Activated CD4-positive, alpha-beta T cell treated with anti-CD3 and anti-CD28 coated beads, Interleukin-2, amount 10 ng/mL, durations not matched to agents 24 days and 14 days (primary cell): Measurements from ENCODE around the gene TNFRSF13B. TPM values are rescaled to one million over a fixed set of nuclear protein-coding genes. Genes with fewer than 3 reads are reported as not detected.
A peak's percentile ranks its signal among the peaks of the same experiment; 100 is the strongest.

Source experiments
- DNase-seq: peaks from one replicate; pipeline ENCODE4 v3.0.0; 2022
- H3K27ac Mint-ChIP-seq: one replicate; pipeline ENCODE4 v1.8.0; 2022; ENCODE audit warnings: mild to moderate bottlenecking, mixed read lengths
- H3K27me3 Mint-ChIP-seq: one replicate; pipeline ENCODE4 v1.8.0; 2022; ENCODE audit warnings: mixed read lengths
- H3K36me3 Mint-ChIP-seq: one replicate; pipeline ENCODE4 v1.8.0; 2022; ENCODE audit warnings: low read depth, mild to moderate bottlenecking, mixed read lengths
- H3K4me1 Mint-ChIP-seq: one replicate; pipeline ENCODE4 v1.8.0; 2021; ENCODE audit warnings: mixed read lengths
- H3K4me3 Mint-ChIP-seq: one replicate; pipeline ENCODE4 v1.8.0; 2022; ENCODE audit warnings: mild to moderate bottlenecking, moderate library complexity, mixed read lengths
- H3K9me3 Mint-ChIP-seq: one replicate; pipeline ENCODE4 v1.8.0; 2021; ENCODE audit warnings: mixed read lengths
- intact Hi-C: fragments of 100-400 bp; cut with micrococcal nuclease; formaldehyde crosslinking; loops from one replicate; pipeline ENCODE4 v1.15.1; 2023
- total RNA-seq: library from RNA; stranded (reverse); gene quantifications from 2 replicates; pipeline ENCODE4 v1.2.3, GENCODE V29; 2022

The TNFRSF13B gene
- total RNA-seq, 1 donor from 2014 or later, result not detected

GRCh38 chr17:16920628-16921020 is 51.3 kb downstream of the TNFRSF13B start:
- no peaks in the 10 kb centered on the region for H3K36me3 Mint-ChIP-seq

GRCh38 chr17:16919663-16920627 is 52.0 kb downstream of the TNFRSF13B start:
- intact Hi-C loops, result no loop called here
- Mint-ChIP-seq H3K4me1 (no peaks in the 10 kb centered on the region), H3K9me3 (no peaks in the 10 kb centered on the region), H3K27me3 (peaks cover 6% of the 10 kb centered on the region), H3K4me3 (no peak overlapping the region), H3K36me3 (no peaks in the 10 kb centered on the region), H3K27ac (no peak overlapping the region)
- DNase-seq, result no peak

More at GRCh38 chr17:16920628-16921020, 51.3 kb downstream of the TNFRSF13B start:
- intact Hi-C loops, result no loop called here
- Mint-ChIP-seq H3K4me1 (no peaks in the 10 kb centered on the region), H3K9me3 (no peaks in the 10 kb centered on the region), H3K27ac (no peak overlapping the region), H3K27me3 (peaks cover 4% of the 10 kb centered on the region), H3K4me3 (no peak overlapping the region)
- DNase-seq, result no peak

DNA sequence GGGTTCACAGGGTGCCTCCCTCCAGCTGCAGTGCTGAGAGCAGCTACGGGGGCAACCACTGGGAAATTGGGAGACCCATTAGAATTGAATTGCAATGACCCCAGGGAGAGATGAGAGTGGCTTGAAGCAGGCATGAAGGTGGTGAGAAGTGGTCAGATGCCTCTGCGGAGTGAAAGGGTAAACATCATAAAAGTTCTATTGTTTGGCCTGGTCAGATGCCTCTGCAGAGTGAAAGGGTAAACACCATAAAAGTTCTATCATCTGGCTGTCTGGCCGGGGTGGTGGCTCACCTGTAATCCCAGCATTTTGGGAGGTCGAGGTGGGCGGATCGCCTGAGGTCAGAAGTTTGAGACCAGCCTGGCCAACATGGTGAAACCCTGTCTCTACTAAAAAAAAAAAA is 53.5 kb downstream of the TNFRSF13B start:
- Mint-ChIP-seq H3K9me3 (no peaks in the 10 kb centered on the region), H3K27me3 (peaks cover 9% of the 10 kb centered on the region), H3K4me3 (no peak overlapping the region), H3K4me1 (no peaks in the 10 kb centered on the region), H3K27ac (no peak overlapping the region), H3K36me3 (no peaks in the 10 kb centered on the region)
- intact Hi-C loops, result no loop called here
- no peak for DNase-seq

DNA sequence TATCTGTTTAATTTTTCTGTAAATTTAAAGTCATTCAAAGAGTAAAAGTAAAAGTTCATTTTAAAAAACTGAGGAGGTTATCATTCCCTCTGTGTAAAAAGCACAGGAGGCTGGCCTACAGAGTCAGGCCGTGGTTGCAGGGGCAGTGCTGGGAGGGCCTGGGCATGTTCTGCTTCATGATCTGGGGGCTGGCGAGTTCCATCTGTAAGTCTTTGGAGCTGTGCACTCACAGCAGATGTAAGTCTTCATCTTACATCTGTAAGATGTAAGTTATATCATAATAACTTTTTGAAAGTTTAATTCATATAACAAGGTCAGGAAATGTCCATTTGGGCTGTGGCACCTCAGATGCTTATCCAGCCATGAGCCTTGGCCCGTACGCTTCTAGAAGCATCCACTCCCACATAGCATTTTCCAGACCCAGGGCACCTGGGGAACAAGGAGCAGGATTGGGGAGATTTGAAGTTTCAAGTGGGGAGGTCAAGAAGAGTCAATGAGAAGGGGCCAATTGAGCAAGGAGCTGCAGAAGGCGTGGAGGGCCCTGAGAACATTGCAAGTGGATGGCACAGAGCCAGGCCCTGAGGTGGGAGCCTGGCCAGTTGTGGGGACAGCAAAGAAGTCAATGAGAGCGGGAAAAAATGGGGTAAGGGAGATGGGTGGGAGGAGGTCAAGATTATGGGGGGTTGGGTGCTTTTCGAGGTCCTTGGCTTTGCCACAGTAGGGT is 54.1 kb downstream of the TNFRSF13B start:
- DNase-seq, result no peak
- Mint-ChIP-seq H3K36me3 (no peaks in the 10 kb centered on the region), H3K9me3 (no peaks in the 10 kb centered on the region), H3K4me1 (no peaks in the 10 kb centered on the region), H3K27me3 (peaks cover 13% of the 10 kb centered on the region), H3K4me3 (no peak overlapping the region), H3K27ac (no peak overlapping the region)
- intact Hi-C loops, result no loop called here

DNA sequence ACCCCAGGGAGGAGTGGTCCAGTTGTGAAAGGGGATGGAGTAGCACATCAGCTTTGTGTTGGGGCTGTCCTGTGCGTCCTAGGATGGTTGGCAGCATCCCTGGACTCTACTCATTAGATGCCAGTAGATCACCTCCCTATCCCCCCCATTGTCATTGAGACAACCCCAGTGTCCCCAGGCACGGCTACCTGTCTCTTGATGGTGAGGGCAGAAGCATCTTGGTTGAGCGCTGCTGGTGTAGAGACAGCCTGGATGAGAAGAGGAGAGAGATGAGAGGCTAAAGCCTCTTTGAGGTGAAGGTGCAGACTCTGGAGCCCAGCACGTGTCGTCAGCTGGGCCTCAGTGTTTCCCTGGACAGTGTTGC is 55.4 kb downstream of the TNFRSF13B start:
- no peak overlapping the region for H3K27ac Mint-ChIP-seq
- no peaks in the 10 kb centered on the region for H3K9me3 Mint-ChIP-seq
- peaks cover 13% of the 10 kb centered on the region for H3K27me3 Mint-ChIP-seq
- H3K36me3 Mint-ChIP-seq, result no peaks in the 10 kb centered on the region
- intact Hi-C loops, result no loop called here
- no peak overlapping the region for H3K4me3 Mint-ChIP-seq
- DNase-seq, result no peak
- peaks cover 2% of the 10 kb centered on the region for H3K4me1 Mint-ChIP-seq

- Mint-ChIP-seq H3K27ac (no peak overlapping the region), H3K4me3 (no peak overlapping the region), H3K27me3 (peaks cover 13% of the 10 kb centered on the region), H3K4me1 (peaks cover 5% of the 10 kb centered on the region), H3K9me3 (no peaks in the 10 kb centered on the region), H3K36me3 (no peaks in the 10 kb centered on the region)
- intact Hi-C loops, result no loop called here
- peak; percentile 77 for DNase-seq
Observed at GRCh38 chr17:16915752-16916556, 56.0 kb downstream of the TNFRSF13B start.

DNA sequence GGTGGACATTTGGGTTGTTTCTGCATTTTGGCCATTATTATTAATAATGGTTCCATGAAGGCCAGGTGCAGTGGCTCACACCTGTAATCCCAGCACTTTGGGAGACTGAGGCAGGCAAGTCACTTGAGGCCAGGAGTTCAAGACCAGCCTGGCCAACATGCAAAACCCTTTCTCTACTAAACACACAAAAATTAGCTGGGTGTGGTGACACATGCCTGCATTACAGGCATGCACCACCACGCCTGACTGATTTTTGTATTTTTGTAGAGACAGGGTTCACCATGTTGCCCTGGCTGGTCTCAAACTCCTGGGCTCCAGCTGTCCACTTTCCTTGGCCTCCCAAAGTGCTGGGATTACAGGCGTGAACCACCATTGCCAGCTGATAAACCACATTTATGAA is 58.5 kb downstream of the TNFRSF13B start:
- intact Hi-C loops, result no loop called here
- H3K27me3 Mint-ChIP-seq, result peaks cover 14% of the 10 kb centered on the region
- H3K36me3 Mint-ChIP-seq, result no peaks in the 10 kb centered on the region
- no peak overlapping the region for H3K27ac Mint-ChIP-seq
- H3K9me3 Mint-ChIP-seq, result no peaks in the 10 kb centered on the region
- no peak overlapping the region for H3K4me3 Mint-ChIP-seq
- H3K4me1 Mint-ChIP-seq, result peaks cover 5% of the 10 kb centered on the region
- DNase-seq, result no peak

DNA sequence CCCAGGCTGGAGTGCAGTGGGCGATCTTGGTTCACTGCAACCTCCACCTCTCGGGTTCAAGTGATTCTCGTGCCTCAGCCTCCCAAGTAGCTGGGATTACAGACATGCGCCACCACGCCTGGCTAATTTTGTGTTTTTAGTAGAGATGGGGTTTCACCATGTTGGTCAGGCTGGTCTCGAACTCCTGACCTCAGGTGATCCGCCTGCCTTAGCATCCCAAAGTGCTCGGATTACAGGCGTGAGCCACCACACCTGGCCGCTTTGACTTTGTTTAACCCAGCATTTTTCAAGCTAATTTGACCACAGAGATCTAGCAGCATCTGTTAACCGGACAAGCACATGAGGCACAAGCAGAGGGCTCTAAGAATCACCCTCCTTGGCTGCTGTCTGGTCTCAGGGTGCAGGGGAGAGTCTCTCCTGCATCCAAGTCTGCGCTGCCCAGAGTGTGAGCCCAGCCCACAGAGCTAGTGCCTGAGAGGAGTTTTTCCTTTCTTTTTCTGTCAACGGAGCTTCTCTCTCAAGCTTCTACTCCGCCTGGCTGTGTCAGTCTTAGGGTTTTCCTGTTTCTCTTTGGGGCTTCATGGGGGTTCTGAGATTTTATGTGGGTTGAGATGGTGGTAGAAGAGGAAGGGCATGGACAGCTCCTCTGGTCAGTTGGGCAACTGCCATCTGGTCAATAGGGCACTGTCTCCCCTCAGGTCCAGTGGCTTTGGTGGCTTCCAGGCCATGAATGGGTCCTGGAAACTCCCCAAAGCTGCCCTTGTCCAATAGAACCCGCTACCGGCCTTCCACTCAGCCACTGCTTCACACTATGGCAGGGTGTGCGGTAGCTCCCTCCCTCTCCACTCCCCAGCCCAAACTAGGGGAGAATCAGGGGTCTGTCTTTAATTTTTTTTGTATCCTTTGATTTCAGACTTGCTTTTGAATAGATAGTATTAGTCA is 59.6 kb downstream of the TNFRSF13B start:
- Mint-ChIP-seq H3K4me1 (peaks cover 6% of the 10 kb centered on the region), H3K36me3 (no peaks in the 10 kb centered on the region), H3K27ac (no peak overlapping the region), H3K4me3 (no peak overlapping the region), H3K9me3 (no peaks in the 10 kb centered on the region), H3K27me3 (peaks cover 17% of the 10 kb centered on the region)
- DNase-seq, result no peak
- intact Hi-C loops, result no loop called here

DNA sequence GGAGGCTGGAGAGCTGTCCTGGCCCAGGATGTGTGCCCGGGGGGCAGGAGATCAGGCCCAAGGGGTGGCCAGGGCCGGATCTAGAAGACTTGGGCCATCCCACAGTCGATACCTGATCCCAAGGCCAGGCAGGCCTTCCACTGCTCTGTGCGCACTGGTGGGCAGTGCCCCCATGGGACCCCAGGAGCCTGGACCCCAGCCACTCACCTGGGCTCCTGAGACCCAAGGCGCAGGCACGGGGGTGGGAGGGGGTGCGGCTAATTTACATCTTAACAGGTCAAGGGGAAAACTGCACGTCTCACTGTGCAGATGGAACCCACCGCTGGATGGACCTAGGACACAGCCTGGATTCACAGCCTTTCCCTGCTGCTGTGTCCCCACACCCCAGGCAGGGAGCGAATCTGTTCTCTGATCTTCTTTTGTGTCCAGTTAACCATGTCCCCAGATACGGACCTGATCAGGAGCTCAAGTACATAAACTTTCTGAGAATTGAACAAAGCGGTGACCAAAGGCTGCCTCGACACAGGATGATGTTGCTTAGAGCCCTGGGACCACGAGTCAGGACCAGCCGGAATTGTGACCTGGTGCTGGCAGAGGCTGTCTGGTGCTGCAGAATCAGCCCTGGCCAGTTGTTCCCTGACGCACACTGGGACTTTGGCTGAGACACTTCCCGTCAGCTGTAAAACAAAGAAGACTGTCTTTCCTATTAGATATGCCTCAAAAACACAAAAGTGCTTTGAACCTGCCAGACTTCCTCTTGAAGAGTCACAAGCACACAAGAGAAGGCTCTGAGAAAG is 60.6 kb downstream of the TNFRSF13B start:
- intact Hi-C loops, result no loop called here
- H3K4me1 Mint-ChIP-seq, result peaks cover 13% of the 10 kb centered on the region
- no peak overlapping the region for H3K27ac Mint-ChIP-seq
- H3K27me3 Mint-ChIP-seq, result peaks cover 21% of the 10 kb centered on the region
- no peaks in the 10 kb centered on the region for H3K36me3 Mint-ChIP-seq
- DNase-seq, result no peak
- no peaks in the 10 kb centered on the region for H3K9me3 Mint-ChIP-seq
- H3K4me3 Mint-ChIP-seq, result no peak overlapping the region

GRCh38 chr17:16910341-16910740 is 61.6 kb downstream of the TNFRSF13B start:
- no peak for DNase-seq
- no peaks in the 10 kb centered on the region for H3K36me3 Mint-ChIP-seq

GRCh38 chr17:16909472-16910246 is 62.3 kb downstream of the TNFRSF13B start:
- no peak overlapping the region for H3K4me3 Mint-ChIP-seq
- intact Hi-C loops, result no loop called here
- no peak overlapping the region for H3K27ac Mint-ChIP-seq
- peaks cover 13% of the 10 kb centered on the region for H3K4me1 Mint-ChIP-seq
- no peak for DNase-seq
- H3K9me3 Mint-ChIP-seq, result peaks cover 9% of the 10 kb centered on the region
- peaks cover 29% of the 10 kb centered on the region for H3K27me3 Mint-ChIP-seq
- no peaks in the 10 kb centered on the region for H3K36me3 Mint-ChIP-seq

More at GRCh38 chr17:16910341-16910740, 61.6 kb downstream of the TNFRSF13B start:
- intact Hi-C loops, result no loop called here
- peaks cover 25% of the 10 kb centered on the region for H3K27me3 Mint-ChIP-seq
- H3K9me3 Mint-ChIP-seq, result peaks cover 6% of the 10 kb centered on the region
- H3K4me3 Mint-ChIP-seq, result no peak overlapping the region
- peaks cover 13% of the 10 kb centered on the region for H3K4me1 Mint-ChIP-seq
- no peak overlapping the region for H3K27ac Mint-ChIP-seq

GRCh38 chr17:16908273-16908672 is 63.6 kb downstream of the TNFRSF13B start:
- Mint-ChIP-seq H3K27ac (no peak overlapping the region), H3K4me1 (peaks cover 13% of the 10 kb centered on the region), H3K36me3 (no peaks in the 10 kb centered on the region), H3K4me3 (no peak overlapping the region), H3K9me3 (peaks cover 9% of the 10 kb centered on the region), H3K27me3 (peaks cover 32% of the 10 kb centered on the region)
- intact Hi-C loops, result no loop called here
- DNase-seq, result no peak
